ENCODE data around the gene CARS1.

CARS1 gene

DNA sequence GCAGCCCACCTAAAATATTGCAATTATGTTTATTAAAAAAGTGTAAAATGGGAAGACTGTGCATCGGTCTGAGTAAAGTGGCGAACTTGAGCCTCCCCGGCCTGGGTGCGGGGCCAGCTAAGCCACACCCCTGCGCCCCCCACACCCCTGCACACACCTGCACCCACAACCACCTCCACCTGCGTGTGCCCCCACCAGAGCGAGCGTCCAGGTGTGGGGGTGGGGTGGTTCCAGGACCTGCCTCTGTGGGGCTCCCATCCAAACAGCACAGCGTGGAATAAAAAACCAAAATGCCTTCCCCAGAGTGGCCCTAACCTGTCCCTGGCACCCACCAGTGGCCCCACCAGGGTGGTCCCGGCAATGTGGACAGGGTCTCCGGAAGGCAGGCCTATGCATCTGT is 30.1 kb upstream of the CARS1 start:
- H3K27ac ChIP-seq: no peak overlapping the region
- no peak overlapping the region for H3K4me3 ChIP-seq (IDR thresholded peaks at IDR 0.05; ENCODE audit: insufficient read depth, low read depth, low read length)
- TF ChIP-seq, protein P1, sequence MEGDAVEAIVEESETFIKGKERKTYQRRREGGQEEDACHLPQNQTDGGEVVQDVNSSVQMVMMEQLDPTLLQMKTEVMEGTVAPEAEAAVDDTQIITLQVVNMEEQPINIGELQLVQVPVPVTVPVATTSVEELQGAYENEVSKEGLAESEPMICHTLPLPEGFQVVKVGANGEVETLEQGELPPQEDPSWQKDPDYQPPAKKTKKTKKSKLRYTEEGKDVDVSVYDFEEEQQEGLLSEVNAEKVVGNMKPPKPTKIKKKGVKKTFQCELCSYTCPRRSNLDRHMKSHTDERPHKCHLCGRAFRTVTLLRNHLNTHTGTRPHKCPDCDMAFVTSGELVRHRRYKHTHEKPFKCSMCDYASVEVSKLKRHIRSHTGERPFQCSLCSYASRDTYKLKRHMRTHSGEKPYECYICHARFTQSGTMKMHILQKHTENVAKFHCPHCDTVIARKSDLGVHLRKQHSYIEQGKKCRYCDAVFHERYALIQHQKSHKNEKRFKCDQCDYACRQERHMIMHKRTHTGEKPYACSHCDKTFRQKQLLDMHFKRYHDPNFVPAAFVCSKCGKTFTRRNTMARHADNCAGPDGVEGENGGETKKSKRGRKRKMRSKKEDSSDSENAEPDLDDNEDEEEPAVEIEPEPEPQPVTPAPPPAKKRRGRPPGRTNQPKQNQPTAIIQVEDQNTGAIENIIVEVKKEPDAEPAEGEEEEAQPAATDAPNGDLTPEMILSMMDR (conservative IDR thresholded peaks at IDR 0.05; ENCODE audit: low read depth, low read length): no peak
- H3K4me2 ChIP-seq: no peak overlapping the region
- H3K4me1 ChIP-seq (ENCODE audit: low read depth, poor library complexity, severe bottlenecking): no peaks in the 10 kb centered on the region
- no peaks in the 10 kb centered on the region for H3K36me3 ChIP-seq (ENCODE audit: insufficient read depth)
- H3K27me3 ChIP-seq (ENCODE audit: insufficient read depth, low read depth): no peaks in the 10 kb centered on the region
- H2AFZ ChIP-seq (ENCODE audit: low read depth): no peak overlapping the region
- no peaks in the 10 kb centered on the region for H3K79me2 ChIP-seq (ENCODE audit: insufficient read depth, low read depth)
- no peak overlapping the region for H3K9ac ChIP-seq
- no peaks in the 10 kb centered on the region for H4K20me1 ChIP-seq (ENCODE audit: insufficient read depth)

DNA sequence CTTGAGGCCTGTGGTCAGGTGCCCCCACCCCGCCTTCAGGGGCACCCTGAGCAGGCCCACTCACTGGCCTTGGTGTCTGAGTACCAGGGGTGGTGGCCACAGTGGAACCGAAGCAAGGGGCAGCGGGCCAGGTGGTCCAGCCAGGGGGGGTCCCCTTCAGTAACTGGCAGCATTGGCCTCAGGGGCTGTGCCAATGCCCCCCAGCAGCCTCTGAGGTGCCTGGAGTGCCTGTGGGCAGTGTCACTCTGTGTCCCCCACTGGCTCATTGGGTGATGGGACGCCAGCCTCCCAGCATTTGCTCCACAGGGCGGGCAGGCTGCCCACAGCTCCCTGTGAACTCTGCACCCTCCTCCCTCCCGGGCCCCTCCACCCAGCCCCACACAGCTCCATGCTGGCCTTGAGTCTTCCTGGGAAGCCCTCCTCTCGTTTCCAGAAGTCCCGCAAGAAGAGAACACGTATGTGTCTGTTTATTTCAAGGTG is 29.5 kb upstream of the CARS1 start:
- TF ChIP-seq, protein P1 (conservative IDR thresholded peaks at IDR 0.05; ENCODE audit: low read depth, low read length): no peak
- no peaks in the 10 kb centered on the region for H4K20me1 ChIP-seq (ENCODE audit: insufficient read depth)
- H3K4me1 ChIP-seq (ENCODE audit: low read depth, poor library complexity, severe bottlenecking): no peaks in the 10 kb centered on the region
- H3K27me3 ChIP-seq (ENCODE audit: insufficient read depth, low read depth): no peaks in the 10 kb centered on the region
- H2AFZ ChIP-seq (ENCODE audit: low read depth): no peak overlapping the region
- no peak overlapping the region for H3K4me2 ChIP-seq
- no peak overlapping the region for H3K4me3 ChIP-seq (IDR thresholded peaks at IDR 0.05; ENCODE audit: insufficient read depth, low read depth, low read length)
- H3K79me2 ChIP-seq (ENCODE audit: insufficient read depth, low read depth): no peaks in the 10 kb centered on the region
- no peak overlapping the region for H3K27ac ChIP-seq
- H3K36me3 ChIP-seq (ENCODE audit: insufficient read depth): no peaks in the 10 kb centered on the region
- H3K9ac ChIP-seq: no peak overlapping the region

DNA sequence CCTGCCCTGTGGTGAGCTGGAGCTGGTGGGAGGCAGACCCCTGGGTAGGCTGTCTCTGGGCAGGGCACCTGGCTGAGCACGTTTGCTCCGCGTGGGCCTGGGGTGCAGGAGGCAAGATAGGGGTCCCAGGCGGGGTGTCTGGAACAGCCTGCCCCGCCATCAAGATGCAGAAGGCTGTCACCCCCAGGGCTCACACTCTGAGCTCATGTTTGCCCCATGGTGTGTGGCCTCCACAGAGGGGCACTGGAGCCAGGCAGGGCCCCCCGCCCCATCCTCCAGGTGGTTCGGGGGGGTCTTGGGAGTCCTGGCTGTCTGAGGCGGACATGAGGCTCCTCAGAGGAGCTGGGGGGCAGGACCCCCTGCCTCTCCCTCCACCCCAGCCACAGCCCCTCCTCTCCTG is 28.9 kb upstream of the CARS1 start:
- H3K27ac ChIP-seq: no peak overlapping the region
- H3K9ac ChIP-seq: no peak overlapping the region
- H2AFZ ChIP-seq (ENCODE audit: low read depth): no peak overlapping the region
- TF ChIP-seq, protein P1 (conservative IDR thresholded peaks at IDR 0.05; ENCODE audit: low read depth, low read length): no peak
- H4K20me1 ChIP-seq (ENCODE audit: insufficient read depth): no peaks in the 10 kb centered on the region
- H3K4me1 ChIP-seq (ENCODE audit: low read depth, poor library complexity, severe bottlenecking): no peaks in the 10 kb centered on the region
- no peaks in the 10 kb centered on the region for H3K27me3 ChIP-seq (ENCODE audit: insufficient read depth, low read depth)
- no peaks in the 10 kb centered on the region for H3K36me3 ChIP-seq (ENCODE audit: insufficient read depth)
- H3K79me2 ChIP-seq (ENCODE audit: insufficient read depth, low read depth): no peaks in the 10 kb centered on the region
- H3K4me2 ChIP-seq: no peak overlapping the region
- no peak overlapping the region for H3K4me3 ChIP-seq (IDR thresholded peaks at IDR 0.05; ENCODE audit: insufficient read depth, low read depth, low read length)

DNA sequence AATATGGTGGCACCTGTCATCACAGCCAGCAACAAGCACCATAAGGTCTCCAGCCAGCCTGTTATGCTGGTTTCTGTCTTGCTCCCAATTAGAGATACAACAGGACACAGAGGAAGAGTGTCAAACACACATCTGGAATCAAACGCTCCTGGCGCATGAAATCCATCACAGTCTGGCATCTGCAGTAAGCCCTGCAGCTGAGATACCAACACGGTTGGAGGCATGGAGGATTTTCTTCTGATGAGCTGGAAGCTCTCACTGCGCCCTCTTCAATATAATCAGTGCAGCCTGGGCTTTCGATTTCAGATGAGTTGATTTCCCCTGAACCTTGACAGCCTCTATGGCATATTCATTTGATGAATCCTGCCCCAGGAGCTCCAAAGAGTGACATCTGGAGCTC is 27.8 kb upstream of the CARS1 start:
- H2AFZ ChIP-seq (ENCODE audit: low read depth): no peak overlapping the region

More for the DNA sequence above, 27.8 kb upstream of the CARS1 start:
- Histone ChIP-seq H3K27ac (no peak overlapping the region), H4K20me1 (ENCODE audit: insufficient read depth) (no peaks in the 10 kb centered on the region), H3K4me1 (ENCODE audit: low read depth, poor library complexity, severe bottlenecking) (no peaks in the 10 kb centered on the region), H3K27me3 (ENCODE audit: insufficient read depth, low read depth) (no peaks in the 10 kb centered on the region), H3K36me3 (ENCODE audit: insufficient read depth) (no peaks in the 10 kb centered on the region), H3K4me2 (no peak overlapping the region), H3K79me2 (ENCODE audit: insufficient read depth, low read depth) (no peaks in the 10 kb centered on the region), H3K4me3 (IDR thresholded peaks at IDR 0.05; ENCODE audit: insufficient read depth, low read depth, low read length) (no peak overlapping the region), H3K9ac (no peak overlapping the region)
- TF ChIP-seq, protein P1 (conservative IDR thresholded peaks at IDR 0.05; ENCODE audit: low read depth, low read length): no peak
